Middle frontal gyrus (tissue), 1 donor: ENCODE data around the gene ABI2.
"Not testable (repeated sequence)": the region's sequence is repeated elsewhere in the genome, so short reads cannot be mapped to it uniquely, and the experiment has no call there.

Source experiments
- DNase-seq: peaks from one replicate; pipeline ENCODE4 v3.0.0-alpha.2; 2015; ENCODE audit warnings: low spot score; ENCODE audit errors: extremely low spot score

Gene ABI2

GRCh38 chr2:203427061-203427460 is 98.9 kb downstream of the ABI2 start:
- no peak for DNase-seq

DNA sequence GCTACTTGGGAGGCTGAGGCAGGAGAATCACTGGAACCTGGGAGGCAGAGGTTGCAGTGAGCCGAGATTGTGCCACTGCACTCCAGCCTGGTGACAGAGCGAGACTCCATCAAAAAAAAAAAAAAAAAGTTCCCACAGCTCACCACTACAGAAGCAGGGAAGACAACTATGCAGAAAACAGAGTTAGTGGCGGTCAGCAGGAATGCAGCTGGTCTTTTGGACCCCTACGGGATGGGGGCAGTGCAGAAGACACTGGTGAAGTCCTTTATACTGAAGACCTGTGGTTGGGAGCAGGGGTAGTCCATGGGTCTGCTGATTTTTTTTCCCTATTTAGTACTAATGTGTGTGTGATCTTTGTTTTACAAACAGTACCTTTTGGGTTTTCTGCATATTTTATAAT is 101.4 kb downstream of the ABI2 start:
- not testable (repeated sequence) for DNase-seq

- no peak for DNase-seq
Measured at GRCh38 chr2:203431391-203432185, 103.4 kb downstream of the ABI2 start.

- DNase-seq: no peak
Measured at GRCh38 chr2:203432811-203433210, 104.6 kb downstream of the ABI2 start.

- no peak for DNase-seq
Measured at GRCh38 chr2:203436496-203436895, 108.3 kb downstream of the ABI2 start.

GRCh38 chr2:203437511-203437910 is 109.3 kb downstream of the ABI2 start:
- no peak for DNase-seq

DNA sequence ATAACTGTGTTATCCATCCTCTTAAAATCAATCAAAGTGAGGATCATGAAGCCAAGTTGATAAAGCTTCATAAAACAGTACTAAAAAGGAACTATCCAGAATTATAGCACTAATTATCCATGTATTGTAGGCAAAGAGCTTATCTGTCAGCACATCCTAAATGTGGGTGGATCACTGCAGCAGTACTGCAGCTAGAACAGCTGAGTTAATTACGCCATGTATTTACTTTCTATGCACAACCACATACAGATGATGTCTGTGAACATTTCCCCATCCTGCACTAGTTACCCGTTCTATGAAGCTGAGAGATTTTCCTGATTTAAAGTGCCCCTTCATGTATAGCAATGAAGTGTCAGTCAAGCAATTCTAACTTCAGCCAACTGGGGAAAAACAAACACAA is 110.3 kb downstream of the ABI2 start:
- DNase-seq: no peak

DNA sequence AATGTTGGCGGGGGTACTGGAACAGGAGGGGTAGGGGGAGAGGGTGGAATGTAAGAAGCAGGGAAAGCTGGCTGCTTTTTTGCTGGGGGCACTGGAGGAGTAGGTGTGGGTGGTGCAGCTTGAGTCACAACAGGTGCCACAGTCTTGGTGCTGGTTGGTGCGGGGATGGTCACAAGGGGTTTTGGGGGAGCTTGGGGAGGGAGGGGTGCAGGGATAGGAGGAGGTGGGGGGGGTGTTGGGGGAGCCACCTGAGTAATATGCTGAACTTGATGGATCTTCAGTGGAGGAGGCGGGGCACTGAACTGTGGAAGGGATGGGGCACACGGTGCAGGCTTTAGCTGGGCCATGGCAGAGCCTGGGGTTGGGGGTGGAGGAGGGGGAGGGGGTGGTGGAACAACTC is 112.5 kb downstream of the ABI2 start:
- no peak for DNase-seq

DNA sequence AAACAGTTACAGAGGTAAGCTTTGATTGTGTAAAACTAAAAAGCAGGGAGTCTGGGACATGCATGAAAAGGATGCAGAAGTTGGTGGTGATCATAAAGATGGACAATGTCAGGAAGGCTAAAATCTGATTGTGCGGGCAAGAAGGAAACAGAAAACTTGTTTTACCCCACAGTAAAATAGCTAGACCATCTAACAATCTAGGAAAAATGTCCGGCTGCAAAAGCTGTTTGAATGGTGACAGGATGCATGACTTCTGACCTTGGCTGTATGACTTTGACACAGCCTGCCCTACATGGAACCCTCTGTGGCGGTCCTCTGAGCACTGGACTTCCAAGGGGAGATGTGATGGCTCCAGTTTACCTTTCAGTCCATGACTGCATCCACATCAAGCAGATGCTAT is 113.3 kb downstream of the ABI2 start:
- DNase-seq: no peak

GRCh38 chr2:203442463-203442862 is 114.3 kb downstream of the ABI2 start:
- no peak for DNase-seq

DNA sequence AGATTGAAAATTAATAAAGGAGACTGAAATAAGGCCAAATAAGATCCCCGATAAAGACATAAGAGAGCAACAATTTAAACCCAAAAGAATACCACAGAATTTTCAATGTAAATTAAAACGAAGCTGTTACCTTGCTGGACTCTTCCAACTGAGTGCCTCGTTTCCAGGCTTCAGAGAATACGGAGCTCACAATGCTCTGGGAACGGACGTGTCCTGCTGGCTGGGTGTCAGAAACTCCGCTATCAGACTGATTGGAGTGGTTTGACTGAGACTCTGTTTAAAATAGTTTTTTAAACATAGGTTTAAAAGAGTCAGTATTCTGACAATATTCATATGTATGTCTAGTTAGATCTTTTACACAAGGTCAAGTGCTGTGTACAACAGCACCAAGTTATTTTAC is 116.5 kb downstream of the ABI2 start:
- DNase-seq: no peak

DNA sequence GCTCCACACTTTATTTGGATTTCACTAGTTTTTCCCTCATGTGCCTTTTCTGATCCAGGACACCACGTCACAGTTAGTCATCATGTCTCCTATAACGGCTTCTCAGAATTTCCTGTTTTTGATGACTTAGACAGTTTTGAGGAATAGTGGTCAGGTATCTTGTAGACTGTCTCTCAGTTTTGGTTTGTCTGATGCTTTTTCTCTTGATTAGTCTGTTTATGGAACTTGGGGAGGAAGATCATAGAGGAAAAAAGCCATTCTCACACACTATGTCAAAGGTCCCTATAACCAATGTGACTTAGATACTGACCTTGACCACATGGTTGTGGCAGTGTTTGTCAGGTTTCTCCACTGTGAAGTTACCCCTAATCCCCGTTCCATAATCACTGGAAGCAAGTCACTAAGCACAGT is 117.9 kb downstream of the ABI2 start:
- no peak for DNase-seq

DNA sequence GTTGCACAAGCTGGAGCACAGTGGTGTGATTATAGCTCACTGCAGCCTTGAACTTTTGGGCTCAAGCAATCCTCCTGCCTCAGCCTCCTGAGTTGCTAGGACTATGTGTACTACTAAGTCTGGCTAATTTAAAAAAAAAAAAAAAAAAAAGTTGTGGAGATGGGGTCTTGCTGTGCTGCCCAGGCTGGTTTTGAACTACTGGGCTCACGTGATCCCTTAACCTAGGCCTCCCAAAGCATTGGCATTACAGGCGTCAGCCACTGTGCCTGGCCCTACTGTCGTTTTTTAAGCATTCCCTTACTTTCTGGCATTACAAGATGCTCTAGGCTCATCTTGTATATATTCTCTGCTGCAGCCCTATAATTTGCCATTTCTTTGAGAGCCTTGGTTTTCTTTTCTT is 118.6 kb downstream of the ABI2 start:
- DNase-seq: no peak

- DNase-seq: no peak
Measured at GRCh38 chr2:203450561-203450960, 122.4 kb downstream of the ABI2 start.

GRCh38 chr2:203451011-203451410 is 122.8 kb downstream of the ABI2 start:
- no peak for DNase-seq

- DNase-seq: no peak
Measured at GRCh38 chr2:203451689-203452088, 123.5 kb downstream of the ABI2 start.

DNA sequence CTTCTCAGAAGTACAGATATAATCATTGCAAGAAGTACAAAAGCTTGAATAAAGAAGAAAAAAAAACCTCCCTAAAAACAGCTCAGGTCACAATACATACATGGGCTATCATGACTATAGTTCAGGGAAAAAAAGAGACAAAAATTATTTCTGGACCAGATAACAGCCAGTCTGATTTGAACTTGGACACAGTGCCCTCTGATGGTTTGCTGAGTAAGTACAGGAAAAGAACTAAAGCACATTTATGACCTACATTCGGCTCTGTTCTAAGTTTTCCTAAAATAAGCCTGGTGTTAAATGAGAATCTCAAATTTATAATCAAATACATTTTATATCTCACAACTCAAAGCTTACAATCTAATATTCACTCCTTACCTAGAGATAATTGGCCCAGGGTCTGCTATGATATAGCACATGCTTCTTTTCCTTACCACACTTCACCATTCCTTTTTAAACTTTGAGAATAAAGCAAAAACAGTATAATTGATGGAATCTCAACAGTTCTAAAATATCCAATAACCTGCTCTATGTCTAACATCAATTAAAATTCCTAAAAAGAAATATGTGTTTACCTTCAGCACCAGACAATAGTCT is 125.8 kb downstream of the ABI2 start:
- no peak for DNase-seq

- no peak for DNase-seq
Measured at GRCh38 chr2:203455209-203455608, 127.0 kb downstream of the ABI2 start.

DNA sequence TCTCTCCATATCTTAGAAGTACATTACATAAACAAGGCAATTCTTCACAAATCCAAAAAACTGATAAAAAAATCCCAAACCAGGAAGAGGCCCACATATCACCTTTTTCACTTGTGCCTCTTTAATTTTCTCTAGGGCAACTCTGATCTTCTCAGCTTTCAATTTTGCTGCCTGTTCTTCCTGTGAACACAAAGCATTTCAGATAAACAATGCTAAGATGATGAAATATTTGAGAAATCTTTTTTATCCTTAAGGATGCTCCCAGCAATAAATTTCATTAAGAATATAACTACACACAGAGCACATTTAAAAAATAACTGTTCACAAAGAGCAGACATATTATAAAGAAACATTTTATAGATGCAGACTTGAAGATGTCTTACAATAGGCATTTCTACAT is 133.6 kb downstream of the ABI2 start:
- DNase-seq: no peak

DNA sequence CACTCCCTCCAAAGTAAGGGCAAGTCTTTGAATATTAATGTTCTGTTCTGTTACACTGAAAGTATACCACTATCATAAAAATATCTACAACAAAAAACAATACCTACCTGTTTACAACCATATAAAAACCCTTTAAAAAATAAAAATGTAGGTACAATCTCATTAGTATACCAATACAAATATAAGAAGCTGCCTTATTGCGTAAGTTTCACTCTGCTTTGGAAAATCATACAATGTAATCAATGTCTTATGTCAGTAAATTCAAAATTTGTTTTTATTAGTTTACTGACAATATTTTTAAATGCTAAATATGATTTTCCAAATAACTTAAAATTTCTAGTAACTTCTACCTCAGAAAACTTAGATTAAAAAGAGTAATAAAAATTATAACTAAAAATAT is 134.1 kb downstream of the ABI2 start:
- DNase-seq: no peak

- no peak for DNase-seq
Measured at GRCh38 chr2:203463266-203463678, 135.1 kb downstream of the ABI2 start.

DNA sequence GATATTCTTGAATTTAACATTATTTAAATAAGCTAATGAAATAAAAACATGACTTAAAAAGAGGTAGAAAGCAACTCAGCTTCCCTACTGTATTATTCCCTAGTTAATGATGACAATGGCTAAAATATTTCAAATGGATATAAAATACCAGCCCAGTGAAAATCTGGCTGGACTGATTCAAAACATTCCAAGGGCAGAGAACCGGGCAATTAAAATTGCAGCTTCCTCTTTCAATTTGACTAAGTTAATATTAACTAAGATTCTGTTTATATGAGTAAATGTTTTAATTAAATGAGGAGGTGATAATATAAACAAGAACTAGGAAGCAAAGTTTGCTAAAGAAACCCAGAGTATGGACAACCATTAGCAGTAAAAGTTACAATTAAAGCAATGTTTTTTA is 141.4 kb downstream of the ABI2 start:
- no peak for DNase-seq

DNA sequence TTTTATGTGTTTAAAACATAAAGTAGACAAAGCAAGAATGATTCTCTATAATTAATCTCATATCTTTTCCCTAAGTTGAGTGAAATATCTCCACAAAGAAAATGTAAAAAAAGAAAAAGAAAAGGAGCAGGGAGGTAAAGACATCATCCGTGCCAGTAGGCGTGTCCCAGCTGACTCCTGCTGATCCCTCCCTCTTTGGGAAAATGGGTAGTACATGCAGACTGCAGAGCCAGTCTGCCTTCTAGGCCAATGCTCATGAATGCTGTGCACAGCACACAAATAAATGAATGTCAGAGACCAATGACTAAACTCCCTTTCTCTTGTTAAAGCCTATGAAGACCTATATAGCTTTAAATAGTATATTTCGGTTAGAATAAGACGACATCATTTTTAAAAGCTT is 142.2 kb downstream of the ABI2 start:
- no peak for DNase-seq
